ENCODE results near the gene TMEM134.
"Not testable (repeated sequence)": the region's sequence is repeated elsewhere in the genome, so short reads cannot be mapped to it uniquely, and the experiment has no call there.

The TMEM134 gene

GRCh38 chr11:67436459-67437081, 32.5 kb downstream of the TMEM134 start:
- no peak for DNase-seq

DNA sequence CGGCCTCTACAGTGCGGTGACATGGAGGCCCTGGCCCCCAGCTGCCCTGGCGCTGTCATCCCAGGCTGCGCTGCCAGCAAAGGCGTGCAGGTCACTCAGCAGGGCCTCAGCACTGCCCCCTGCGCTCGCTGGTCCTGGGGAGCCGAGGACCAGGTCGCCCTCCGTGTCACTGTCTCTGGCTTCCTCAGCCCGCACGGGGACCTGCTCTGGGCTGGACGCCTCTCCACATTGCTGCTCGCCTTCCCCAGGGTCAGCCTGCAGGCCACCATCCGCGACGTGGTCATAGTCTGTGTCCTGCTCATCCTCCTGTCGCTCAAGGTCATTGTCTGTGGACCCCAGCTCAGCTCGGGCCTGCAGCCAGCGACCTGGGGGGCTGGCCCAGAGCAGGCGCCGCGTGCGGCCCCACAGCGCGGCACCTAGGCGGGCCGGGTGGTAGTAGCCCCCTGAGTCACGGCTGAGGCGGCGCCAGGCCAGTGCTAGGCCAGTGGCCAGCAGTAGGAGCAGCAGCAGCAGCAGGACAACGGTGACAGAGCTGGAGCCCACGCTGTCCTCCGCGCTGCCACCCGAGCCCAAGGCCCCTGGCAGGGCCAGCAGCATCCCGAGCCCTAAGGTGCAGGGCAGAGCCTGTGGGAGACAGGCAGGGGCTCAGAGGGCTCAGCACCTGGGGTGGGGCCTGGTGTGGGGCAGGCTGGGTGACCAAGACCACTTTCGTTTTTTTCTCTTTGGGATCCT, 33.2 kb downstream of the TMEM134 start:
- no peak for DNase-seq

GRCh38 chr11:67435031-67435726, 33.9 kb downstream of the TMEM134 start:
- DNase-seq: no peak

GRCh38 chr11:67434395-67434881, 34.6 kb downstream of the TMEM134 start:
- DNase-seq: no peak

- DNase-seq: no peak
These were observed 35.3 kb downstream of the TMEM134 start for GRCh38 chr11:67433536-67434394.

DNA sequence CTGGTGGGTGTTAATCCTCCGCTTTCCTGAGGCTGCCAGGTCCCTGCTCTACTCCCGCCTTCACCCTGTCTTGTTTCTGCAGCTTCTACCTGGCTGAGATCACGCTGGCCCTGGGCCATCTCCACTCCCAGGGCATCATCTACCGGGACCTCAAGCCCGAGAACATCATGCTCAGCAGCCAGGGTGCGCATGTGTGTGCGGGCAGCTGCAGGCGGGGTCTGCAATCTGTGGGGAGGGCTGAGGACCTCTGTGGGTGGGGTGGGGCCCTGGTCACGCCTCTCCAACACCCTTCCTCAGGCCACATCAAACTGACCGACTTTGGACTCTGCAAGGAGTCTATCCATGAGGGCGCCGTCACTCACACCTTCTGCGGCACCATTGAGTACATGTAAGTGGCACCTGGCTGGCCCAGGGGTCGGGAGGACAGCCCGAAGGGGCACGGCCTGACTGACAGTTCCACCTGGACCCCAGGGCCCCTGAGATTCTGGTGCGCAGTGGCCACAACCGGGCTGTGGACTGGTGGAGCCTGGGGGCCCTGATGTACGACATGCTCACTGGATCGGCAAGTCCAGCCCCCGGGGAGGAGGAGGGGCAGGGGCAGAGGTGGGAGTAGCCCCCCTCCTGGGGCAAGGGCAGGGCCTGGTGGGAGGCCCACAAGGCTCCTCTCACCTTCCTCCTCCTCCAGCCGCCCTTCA, 36.2 kb downstream of the TMEM134 start:
- DNase-seq: no peak

DNA sequence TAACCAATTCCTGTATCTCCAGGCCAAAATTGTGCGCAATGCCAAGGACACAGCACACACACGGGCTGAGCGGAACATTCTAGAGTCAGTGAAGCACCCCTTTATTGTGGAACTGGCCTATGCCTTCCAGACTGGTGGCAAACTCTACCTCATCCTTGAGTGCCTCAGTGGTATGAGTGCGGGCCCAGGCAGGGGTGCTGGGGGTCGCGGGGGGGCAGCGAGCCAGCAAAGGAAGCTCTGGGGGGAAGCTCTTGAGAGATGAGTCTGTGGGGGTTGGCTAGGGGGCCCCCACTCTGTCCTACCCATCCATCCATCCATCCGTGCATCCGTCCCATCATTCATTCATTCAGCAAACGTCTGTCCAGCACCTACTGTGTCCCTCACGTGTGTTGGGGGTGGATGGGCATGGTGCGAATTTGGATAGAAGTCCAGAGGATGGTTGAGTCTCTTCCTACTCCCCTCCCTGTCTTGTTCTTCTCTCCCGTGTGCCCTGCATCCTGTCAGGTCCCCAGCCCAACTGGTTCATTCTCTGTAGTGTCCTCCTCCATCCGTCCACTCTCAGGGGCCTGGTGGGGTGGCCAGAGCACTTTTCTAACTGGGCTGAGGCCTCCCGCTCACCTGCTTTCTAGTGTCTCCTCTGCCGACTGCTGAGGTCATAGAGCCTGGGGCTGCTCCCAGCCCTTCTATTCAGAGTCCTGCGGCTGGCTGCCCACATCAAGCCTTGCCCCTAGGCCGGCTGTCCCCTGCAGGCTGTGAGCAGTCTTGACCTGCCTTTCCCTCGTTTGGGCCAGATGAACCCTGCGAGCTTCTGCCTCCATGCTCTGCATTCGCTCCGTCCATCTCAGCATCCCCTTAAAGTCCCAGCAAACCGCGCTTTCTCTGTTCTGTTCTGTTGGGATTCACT, 37.5 kb downstream of the TMEM134 start:
- DNase-seq: no peak

GRCh38 chr11:67429722-67430121, 39.3 kb downstream of the TMEM134 start:
- DNase-seq: no peak

GRCh38 chr11:67429038-67429668, 39.9 kb downstream of the TMEM134 start:
- no peak for DNase-seq

DNA sequence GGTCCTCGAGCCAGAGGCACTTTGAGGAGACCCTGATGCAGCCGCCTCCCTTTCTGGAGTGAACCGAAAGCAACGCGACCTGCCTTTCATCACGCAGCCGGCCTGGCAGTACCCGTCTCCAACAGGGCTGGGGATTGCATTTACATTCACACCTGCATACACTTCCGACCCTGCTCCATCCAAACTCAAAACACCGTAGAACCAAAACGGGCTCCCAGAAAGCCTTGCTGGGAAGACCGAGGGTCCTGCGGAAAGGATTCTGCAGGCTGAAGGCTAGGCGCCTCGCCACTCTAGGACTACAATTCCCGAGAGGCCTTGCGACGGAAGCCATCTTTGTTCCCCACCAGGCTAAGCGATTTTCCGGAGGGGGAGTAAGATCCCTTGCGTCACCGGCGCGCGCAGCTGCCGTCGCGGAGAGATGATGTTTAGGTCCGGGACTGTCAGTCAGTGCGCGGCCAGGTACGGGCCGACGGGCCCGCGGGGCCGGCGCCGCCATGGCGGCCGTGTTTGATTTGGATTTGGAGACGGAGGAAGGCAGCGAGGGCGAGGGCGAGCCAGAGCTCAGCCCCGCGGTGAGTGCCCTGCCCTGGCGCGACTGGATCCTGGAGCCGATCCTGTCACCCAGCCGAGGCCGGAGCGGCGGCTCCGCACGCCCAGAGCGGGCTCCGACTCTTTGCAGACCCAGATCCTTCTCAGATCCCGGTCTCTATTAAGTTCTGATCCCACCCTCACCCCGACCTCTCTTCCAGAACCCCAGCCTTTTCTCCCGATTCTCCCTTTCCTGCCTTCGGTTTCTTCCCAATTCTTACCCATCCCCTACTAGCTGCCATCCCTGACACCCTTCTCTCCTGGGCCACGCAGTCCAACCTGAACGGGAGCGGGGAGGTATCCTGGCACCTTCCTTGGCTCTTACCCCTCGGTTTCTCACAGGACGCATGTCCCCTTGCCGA, 40.7 kb downstream of the TMEM134 start, which contains the start of gene RPS6KB2:
TSS of gene RPS6KB2 (plus strand) at position 443 of the 950 bp plus-strand sequence. CDS start at position 495, 52 bp downstream.
- DNase-seq: peak; percentile 96

DNA sequence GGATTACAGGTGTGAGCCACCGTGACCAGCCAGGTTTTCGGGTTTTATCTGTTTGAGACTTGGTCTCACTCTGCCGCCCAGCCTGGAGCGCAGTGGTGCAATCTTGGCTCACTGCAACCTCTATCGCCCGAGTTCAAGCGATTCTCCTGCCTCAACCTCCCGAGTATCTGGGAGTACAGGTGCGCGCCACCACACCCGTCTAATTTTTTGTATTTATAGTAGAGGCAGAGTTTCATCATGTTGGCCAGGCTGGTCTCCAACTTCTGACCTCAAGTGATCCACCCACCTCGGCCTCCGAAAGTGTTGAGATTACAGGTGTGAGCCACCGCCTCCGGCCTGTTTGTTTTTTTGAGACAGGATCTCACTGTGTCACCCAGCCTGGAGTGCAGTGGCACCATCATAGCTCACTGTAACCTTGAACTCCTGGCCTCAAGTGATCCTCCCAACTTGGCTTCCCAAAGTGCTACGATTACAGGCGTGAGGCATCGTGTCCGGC, 41.6 kb downstream of the TMEM134 start:
- DNase-seq: not testable (repeated sequence)

- DNase-seq: no peak
These were observed 45.0 kb downstream of the TMEM134 start for GRCh38 chr11:67423891-67424613.

GRCh38 chr11:67423466-67423865, 45.6 kb downstream of the TMEM134 start:
- no peak for DNase-seq

GRCh38 chr11:67422891-67423290, 46.2 kb downstream of the TMEM134 start:
- DNase-seq: no peak

DNA sequence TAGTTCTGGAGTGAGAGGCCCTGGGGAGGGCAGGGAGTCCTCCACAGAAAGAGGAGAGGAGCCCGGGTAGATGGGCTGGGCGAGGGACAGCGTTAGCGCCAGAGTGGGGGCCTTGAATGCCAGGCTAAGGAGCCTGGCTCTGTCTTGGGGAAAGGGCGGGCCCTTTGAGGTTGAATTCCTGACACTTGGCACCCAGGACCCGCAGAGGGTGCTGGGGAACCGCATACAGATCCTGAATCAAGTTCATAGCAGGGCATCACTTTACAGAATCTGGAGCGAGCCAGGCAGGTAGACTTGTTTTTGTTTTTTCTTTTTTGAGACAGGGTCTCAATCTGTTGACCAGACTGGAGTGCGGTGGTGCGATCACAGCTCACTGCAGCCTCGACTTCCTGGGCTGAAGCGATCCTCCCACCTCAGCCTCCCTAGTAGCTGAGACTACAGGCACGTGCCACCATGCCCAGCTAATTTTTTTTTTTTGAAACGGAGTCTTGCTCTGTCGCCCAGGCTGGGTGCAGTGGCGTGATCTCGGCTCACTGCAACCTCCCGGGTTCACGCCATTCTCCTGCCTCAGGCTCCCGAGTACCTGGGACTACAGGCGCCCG, 47.5 kb downstream of the TMEM134 start:
- DNase-seq: no peak

DNA sequence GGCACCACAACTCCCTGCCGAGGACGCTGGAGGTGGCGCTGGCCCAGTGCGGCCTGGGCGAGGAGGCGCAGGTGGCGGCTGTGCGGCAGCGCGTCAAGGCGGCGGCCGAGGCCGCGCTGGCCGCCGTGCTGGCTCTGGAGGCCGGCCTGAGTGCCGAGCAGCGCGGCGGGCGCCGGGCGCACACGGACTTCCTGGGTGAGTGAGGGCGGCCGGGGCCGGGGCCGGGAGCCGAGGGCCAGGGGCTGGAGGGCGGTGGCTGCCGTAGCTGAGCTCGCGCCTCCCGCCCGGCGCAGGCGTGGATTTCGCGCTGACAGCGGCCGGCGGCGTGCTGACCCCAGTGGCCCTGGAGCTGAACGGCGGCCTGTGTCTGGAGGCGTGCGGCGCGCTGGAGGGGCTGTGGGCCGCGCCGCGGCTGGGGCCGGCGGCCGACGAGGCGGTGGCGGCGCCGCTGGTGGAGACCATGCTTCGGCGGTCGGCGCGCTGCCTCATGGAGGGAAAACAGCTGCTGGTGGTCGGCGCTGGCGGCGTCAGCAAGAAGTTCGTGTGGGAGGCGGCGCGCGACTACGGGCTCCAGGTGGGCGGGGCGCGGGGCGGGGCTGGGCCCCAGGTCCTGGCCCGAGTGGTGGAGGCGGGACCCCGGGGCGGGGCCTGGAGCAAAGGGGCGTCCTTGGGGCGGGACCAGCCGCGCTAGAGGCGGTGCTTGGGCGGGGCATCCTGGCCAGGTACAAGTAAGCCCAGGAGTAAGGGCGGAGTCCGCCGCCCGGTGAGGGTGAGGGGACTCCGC, 48.2 kb downstream of the TMEM134 start:
- peak; percentile 90 for DNase-seq

DNA sequence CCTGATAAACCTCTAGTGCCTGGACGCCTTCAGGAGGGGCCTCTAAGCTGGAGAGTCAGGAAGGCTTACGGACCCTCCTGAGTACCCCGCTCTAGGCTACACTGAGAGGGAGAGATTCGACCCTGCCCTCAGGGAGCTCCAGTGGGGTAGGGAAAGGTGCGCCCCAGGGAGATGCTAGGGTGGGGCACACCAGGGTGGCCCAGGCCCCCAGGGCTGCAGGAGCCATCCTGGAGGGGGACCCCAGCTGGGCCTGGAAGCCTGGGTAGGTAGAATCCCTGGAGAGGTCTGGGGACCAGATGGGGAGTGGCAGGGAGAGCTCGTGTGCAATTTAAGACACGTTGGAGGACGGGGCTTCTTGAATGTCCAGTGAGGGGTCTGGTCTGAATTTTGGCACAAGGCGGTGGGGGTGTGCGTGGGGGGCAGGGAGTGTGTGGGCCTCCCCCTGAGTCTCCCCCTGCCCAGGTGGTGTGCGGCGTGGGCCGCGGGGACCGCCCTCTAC, 48.9 kb downstream of the TMEM134 start:
- DNase-seq: no peak
